HEK293T (cell line): ENCODE measurements around the gene ZFYVE16.
A peak's percentile ranks its signal among the peaks of the same experiment; 100 is the strongest.
"Not testable (repeated sequence)": the region's sequence is repeated elsewhere in the genome, so short reads cannot be mapped to it uniquely, and the experiment has no call there.

ENCODE experiments used
- CTCF ChIA-PET: fragments of 350-600 bp; formaldehyde crosslinking; extraction: SDS; loops from one replicate; lab custom pipeline; 2021; ENCODE audit warnings: antibody characterized with exemption, inconsistent platforms; lab: Yijun Ruan, JAX
- POLR2A ChIA-PET: fragments of 350-600 bp; formaldehyde crosslinking; extraction: SDS; loops from one replicate; lab custom pipeline; 2020; ENCODE audit warnings: antibody characterized with exemption, inconsistent platforms; lab: Yijun Ruan, JAX
- DNase-seq: peaks from one replicate; pipeline ENCODE4 v3.0.0; 2012; ENCODE audit warnings: mixed read lengths; ENCODE audit errors: extremely low spot score
- ARNT ChIP-seq: fragments of 450-650 bp; IDR thresholded peaks from 2 replicates; pipeline ENCODE4 v1.6.1; 2017; ENCODE audit warnings: mild to moderate bottlenecking
- BHLHE40 ChIP-seq: fragments of 450-650 bp; IDR thresholded peaks from 2 replicates; pipeline ENCODE4 v1.6.1; 2016; ENCODE audit warnings: mild to moderate bottlenecking, moderate library complexity, borderline replicate concordance
- CTBP1 ChIP-seq: fragments of 450-650 bp; IDR thresholded peaks from 2 replicates; pipeline ENCODE4 v1.6.1; 2016; ENCODE audit warnings: borderline replicate concordance
- ELF4 ChIP-seq: fragments of 450-650 bp; IDR thresholded peaks from 2 replicates; pipeline ENCODE4 v1.6.1; 2017; ENCODE audit warnings: antibody characterized with exemption
- FOXA1 ChIP-seq: fragments of 450-650 bp; IDR thresholded peaks from 2 replicates; pipeline ENCODE4 v1.6.1; 2016; ENCODE audit warnings: mild to moderate bottlenecking
- FOXK2 ChIP-seq: fragments of 450-650 bp; IDR thresholded peaks from 2 replicates; pipeline ENCODE4 v1.6.1; 2016; ENCODE audit warnings: mild to moderate bottlenecking
- HDGF ChIP-seq: fragments of 450-650 bp; IDR thresholded peaks from 2 replicates; pipeline ENCODE4 v1.6.1; 2017; ENCODE audit warnings: antibody characterized with exemption, borderline replicate concordance
- L3MBTL2 ChIP-seq: fragments of 450-650 bp; conservative IDR thresholded peaks from 2 replicates; pipeline ENCODE4 v1.6.1; 2016; ENCODE audit warnings: mild to moderate bottlenecking
- NFRKB ChIP-seq: fragments of 450-650 bp; IDR thresholded peaks from 2 replicates; pipeline ENCODE4 v1.6.1; 2016; ENCODE audit warnings: mild to moderate bottlenecking, moderate library complexity
- SP1 ChIP-seq: fragments of 450-650 bp; IDR thresholded peaks from 2 replicates; pipeline ENCODE4 v1.6.1; 2017
- SUZ12 ChIP-seq: fragments of 450-650 bp; IDR thresholded peaks from 2 replicates; pipeline ENCODE4 v1.6.1; 2016; ENCODE audit warnings: mild to moderate bottlenecking
- TARDBP ChIP-seq: fragments of 450-650 bp; IDR thresholded peaks from 2 replicates; pipeline ENCODE4 v1.6.1; 2016
- ZNF384 ChIP-seq: fragments of 450-650 bp; IDR thresholded peaks from 2 replicates; pipeline ENCODE4 v1.6.1; 2016
- TF ChIP-seq, protein P1 (sequence below): fragments of 450-650 bp; IDR thresholded peaks from 2 replicates; pipeline ENCODE4 v1.6.1; 2016

ZFYVE16 gene

DNA sequence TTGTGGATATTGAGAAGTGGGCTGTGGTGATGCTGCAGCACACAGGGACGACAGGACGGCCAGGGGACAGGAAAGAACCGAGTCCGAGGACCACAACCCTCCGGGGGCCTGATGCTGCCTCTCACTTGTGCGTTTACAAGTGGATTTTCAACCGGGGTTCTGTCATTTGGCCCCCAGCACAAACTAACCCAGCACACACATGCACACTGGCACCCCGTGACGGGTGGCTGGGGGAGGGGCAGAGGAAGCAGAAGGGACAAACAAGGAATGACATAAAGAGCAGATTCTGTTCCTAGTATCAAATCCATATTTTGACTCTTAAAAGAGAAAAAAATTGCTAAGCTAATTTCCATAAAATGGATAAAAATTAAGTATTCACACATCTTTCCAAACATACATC is 18.3 kb upstream of the ZFYVE16 start:
- POLR2A ChIA-PET = no interaction called here
- TF ChIP-seq SUZ12 = no peak
- CTCF ChIA-PET = no interaction called here
- DNase-seq = no peak

DNA sequence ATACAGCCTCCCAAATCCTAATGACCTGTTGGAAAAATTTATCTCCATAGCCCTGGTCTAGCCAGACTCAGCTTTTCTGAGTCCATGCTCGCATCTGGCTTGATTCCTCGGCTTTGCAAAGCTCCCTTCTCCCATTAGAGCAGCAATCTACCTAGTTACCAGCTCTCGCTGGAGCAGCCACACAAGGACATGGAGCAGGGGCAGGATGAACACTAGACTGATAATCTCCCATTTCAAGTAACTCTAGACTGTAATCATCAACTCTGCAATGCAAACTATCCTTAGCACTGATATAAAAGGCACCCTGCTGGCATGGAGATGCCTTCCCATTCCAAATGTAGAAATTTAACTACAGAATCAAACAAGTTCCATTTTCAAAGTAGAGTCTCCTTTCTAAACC is 17.5 kb upstream of the ZFYVE16 start:
- CTCF ChIA-PET = interaction anchor here (0.6 kb wide), 1 partner anchor 342 kb away, joined by 5 read pairs; no protein-coding TSS in a partner anchor
- POLR2A ChIA-PET, DNase-seq: not testable (repeated sequence)

DNA sequence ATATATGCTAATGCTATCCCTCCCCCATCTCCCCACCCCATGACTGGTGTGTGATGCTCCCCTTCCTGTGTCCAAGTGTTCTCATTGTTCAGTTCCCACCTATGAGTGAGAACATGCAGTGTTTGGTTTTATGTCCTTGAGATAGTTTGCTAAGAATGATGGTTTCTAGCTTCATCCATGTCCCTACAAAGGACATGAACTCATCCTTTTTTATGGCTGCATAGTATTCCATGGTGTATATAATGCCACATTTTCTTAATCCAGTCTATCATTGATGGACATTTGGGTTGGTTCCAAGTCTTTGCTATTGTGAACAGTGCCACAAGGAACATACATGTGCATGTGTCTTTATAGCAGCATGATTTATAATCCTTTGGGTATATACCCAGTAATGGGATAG is 16.6 kb upstream of the ZFYVE16 start:
- CTCF ChIA-PET, POLR2A ChIA-PET, DNase-seq: not testable (repeated sequence)

DNA sequence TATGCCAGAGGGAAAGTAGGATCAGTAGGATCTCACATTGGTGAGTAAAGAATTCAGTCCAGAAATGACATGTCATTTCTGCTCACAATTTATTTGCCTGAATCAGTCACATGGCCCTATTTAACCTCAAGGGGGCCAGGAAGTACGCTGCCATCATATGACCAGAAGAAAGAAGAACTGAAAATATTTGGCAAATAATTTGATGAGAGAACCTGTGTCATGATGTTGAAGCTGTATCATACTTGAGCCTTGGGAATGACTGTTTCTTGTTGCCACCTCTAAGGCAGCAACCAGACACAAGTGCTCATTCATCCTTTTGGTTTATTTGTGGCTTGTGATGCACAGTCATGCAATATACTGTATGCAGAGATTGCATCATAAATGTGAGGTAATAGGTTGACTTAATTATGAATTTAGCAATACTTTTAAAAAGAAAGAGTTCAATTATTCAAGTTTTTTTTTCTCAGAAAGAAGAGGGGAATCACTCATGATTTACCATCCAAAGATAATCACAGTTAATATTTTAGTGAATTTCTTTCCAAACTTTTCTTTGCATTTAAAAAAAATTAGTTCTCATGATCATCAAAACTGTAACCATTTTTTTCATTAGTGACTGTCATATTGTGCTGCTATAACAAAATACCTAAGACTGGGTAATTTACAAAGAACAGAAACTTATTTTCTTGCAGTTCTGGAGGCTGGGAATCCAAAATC is 8.2 kb upstream of the ZFYVE16 start:
- TF ChIP-seq, protein P1, sequence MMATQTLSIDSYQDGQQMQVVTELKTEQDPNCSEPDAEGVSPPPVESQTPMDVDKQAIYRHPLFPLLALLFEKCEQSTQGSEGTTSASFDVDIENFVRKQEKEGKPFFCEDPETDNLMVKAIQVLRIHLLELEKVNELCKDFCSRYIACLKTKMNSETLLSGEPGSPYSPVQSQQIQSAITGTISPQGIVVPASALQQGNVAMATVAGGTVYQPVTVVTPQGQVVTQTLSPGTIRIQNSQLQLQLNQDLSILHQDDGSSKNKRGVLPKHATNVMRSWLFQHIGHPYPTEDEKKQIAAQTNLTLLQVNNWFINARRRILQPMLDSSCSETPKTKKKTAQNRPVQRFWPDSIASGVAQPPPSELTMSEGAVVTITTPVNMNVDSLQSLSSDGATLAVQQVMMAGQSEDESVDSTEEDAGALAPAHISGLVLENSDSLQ = peak; percentile 14; the same call in 1 of the 2 replicates
- TF ChIP-seq HDGF = no peak
- no peak for DNase-seq
- POLR2A ChIA-PET = no interaction called here
- CTCF ChIA-PET = no interaction called here

DNA sequence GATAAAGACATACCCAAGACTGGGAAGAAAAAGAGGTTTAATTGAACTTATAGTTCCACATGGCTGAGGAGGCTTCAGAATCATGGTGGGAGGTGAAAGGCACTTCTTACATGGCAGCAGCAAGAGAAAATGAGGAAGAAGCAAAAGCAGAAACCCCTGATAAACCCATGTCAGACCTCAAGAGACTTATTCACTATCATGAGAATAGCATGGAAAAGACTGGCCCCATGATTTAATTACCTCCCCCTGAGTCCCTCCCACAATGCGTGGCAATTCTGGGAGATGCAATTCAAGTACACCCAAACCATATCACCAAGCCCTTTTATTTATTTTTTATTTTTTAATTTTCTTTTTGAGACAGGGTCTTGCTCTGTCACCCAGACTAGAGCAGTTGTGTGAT is 7.5 kb upstream of the ZFYVE16 start:
- POLR2A ChIA-PET, DNase-seq, CTCF ChIA-PET: not testable (repeated sequence)

DNA sequence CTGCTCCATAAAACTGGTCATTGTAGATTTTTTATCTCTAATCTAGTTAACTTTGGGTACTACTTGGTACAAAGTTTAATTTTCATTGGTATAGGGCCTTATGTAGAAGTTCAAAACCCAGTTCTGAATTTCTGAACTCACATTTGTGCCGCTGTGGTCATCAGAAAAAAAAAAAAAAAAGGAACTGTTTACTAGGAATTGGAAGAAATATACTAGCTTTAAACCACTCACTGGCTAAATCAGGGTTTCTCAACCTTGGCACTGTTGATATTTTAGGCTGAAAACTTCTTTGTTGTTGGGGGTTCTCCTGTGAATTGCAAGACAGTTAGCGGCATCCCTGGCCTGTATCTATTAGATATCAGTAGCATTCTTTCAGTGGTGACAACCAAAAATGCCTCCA is 4.1 kb upstream of the ZFYVE16 start:
- DNase-seq = no peak
- no peak for TF ChIP-seq ZNF384
- no peak for TF ChIP-seq CTBP1
- TF ChIP-seq NFRKB = no peak
- no peak for TF ChIP-seq L3MBTL2
- no peak for TF ChIP-seq SUZ12
- POLR2A ChIA-PET = no interaction called here
- CTCF ChIA-PET = interaction anchor here (0.6 to 0.7 kb wide), 3 partner anchors 16 to 862 kb away, joined by 3 to 4 read pairs (median 3); no protein-coding TSS in a partner anchor

DNA sequence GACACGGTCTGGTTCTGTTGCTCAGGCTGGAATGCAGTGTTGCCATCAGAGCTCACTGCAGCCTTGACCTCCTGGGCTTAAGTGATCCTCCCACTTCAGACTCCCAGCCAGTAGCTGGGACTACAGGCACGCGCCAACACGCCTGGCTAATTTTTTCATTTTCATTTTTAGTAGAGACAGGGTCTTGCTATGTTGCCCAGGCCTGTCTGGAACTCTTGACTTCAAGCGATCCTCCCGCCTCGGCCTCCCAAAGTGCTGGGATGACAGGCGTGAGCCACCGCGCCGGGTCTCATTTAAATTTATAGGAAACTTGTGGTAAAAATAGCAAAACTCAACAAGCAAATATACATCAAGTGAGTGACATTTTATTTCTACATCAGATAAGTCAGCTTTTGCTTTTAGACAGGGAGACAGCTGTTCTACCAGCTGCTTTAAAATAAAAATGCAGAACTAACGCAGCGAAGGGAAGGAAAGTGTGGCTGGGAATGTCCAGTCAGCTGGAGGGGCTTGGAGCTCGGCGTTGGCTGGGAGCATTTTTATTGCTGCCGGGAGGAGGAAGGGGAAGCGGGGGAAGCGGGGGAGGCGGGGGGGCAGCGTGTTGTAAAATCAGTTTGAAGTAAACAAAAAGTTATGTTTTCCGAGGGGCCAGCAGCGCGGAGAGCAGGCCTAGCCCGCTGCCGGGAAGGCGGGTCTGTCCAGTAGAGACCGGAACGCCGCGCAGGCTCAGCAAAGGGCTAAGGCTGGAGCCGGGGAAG is 707 bp upstream of the ZFYVE16 start:
- TF ChIP-seq TARDBP (no peak), L3MBTL2 (peak; percentile 55; the same call in 1 of the 2 replicates), CTBP1 (0 out of 2 replicates have a peak, but pooled peaks have one; percentile 21)
- no peak for DNase-seq
- ChIA-PET CTCF (no interaction called here), POLR2A (interaction anchor here (0.6 to 1.8 kb wide), 13 partner anchors 10 to 893 kb away, joined by 3 to 8 read pairs (median 4); partner anchors contain the start of gene HOMER1)

DNA sequence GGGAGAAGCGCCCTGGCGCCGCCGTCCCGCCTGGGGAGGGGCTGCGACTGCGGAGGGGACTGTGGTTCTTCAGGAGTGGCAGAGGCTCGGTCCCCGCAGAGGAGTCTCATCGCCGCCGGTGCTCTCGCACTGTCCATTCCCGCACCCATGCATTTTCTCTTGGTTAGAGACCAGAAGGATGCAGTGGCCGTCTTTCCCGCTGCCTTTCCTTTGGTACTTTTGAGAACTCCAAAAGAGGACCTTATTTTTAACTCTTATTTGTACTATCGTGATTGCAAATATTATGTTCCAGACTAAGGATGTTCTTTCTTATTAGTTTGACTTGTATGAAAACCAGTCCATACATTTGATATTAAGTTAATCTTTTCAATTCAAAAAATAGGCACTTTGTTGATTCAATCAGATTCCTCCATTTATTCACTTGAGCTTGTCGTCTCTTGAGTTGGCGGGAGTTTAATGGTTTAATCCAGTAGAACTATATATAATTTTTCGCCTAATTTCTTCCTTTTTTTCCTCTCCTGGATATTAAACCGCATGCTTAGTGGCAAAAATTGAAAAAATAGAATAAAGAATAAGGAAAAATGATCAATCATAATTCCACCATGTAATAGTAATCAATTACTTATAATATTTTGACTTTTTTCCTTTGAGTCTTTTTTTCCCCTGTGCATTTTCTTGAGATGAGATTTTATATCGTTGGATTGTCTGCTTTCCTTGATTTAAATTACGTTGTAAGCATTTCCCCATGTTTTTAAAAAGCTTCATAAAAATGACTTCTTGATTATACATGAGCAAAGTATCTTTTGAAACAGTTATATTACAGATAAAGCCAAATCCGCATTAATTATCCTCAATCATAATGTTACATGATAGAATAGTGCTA is 861 bp downstream of the ZFYVE16 start:
- peak; percentile 69 for DNase-seq
- ChIA-PET CTCF (interaction anchor here (0.7 kb wide), 1 partner anchor 119 kb away, joined by 4 read pairs; no protein-coding TSS in a partner anchor), POLR2A (interaction anchor here (1.0 to 1.8 kb wide), 9 partner anchors 12 to 894 kb away, joined by 3 to 8 read pairs (median 4); partner anchors contain the start of gene HOMER1)
- TF ChIP-seq, protein P1 = peak; percentile 3; the same call in 1 of the 2 replicates
- TF ChIP-seq NFRKB = no peak
- TF ChIP-seq SP1 = no peak

DNA sequence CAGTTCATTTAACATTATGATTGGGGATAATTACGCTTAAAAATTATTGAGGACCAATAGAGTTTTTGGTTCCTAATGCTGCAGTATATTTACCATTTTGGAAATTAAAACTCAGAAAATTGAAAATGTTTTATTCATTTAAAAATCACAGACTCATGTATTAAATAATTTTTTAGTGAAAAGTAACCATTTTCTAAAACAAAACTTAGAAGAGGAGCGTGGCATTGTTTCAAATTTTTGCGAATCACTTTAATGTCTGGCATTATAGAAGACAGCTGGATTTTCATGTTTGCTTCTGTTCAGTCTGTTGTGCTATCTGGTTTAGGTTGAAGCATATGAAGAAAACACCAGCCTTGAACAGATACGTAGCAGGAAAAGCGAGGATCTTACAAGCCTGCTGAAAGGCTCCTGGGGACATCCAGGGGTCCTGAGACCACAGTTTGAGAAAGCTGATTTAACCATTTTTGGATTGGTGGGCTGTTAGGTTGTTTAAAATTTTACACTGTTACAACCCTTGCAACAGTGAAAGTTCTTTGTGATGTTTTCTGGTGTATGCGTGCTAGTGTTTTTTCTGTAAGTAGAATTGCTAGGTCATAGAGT is 1.6 kb downstream of the ZFYVE16 start:
- ChIA-PET CTCF (no interaction called here), POLR2A (no interaction called here)
- TF ChIP-seq FOXA1 (no peak), BHLHE40 (no peak), TARDBP (no peak), ELF4 (no peak), CTBP1 (no peak), ARNT (no peak), SP1 (no peak), FOXK2 (no peak), L3MBTL2 (no peak), SUZ12 (no peak)
- DNase-seq = peak; percentile 8
